Measurements from ENCODE around the gene TTC6.
A peak's percentile ranks its signal among the peaks of the same experiment; 100 is the strongest.

GRCh38 chr14:37587881-37588666 lies 7.4 kb upstream of the TTC6 start:
- TF ChIP-seq CTCF (optimal IDR thresholded peaks at IDR 0.05 in 1 of 3, IDR thresholded peaks at IDR 0.05 in 1 of 3, conservative IDR thresholded peaks at IDR 0.05 in 1 of 3; ENCODE audit: extremely low read depth in 1 of 3, insufficient read depth in 2 of 3, low read length in 3 of 3), result no peak
- TF ChIP-seq EZH2 (IDR thresholded peaks at IDR 0.05; ENCODE audit: low read length), result peak; percentile 99

Measured in keratinocyte (primary cell).